H9 (cell line): ENCODE results near the gene KIF7. TPM values are rescaled to one million over a fixed set of nuclear protein-coding genes. Genes with fewer than 3 reads are reported as not detected.

Experiments
- DNase-seq: peaks from one replicate; pipeline ENCODE4 v3.0.0-alpha.2; 2017
- H2AFZ ChIP-seq: one replicate; pipeline ENCODE4 v1.6.1; 2013; ENCODE audit warnings: mild to moderate bottlenecking, low read length, control low read depth, moderate library complexity
- H2AK5ac ChIP-seq: 2 replicates; pipeline ENCODE4 v1.6.1; 2013; ENCODE audit warnings: low read length, control low read depth, mixed read lengths; ENCODE audit not compliant: insufficient read length
- H2BK120ac ChIP-seq: one replicate; pipeline ENCODE4 v1.6.1; 2013; ENCODE audit warnings: low read depth, mild to moderate bottlenecking, low read length, control low read depth, inconsistent platforms; ENCODE audit not compliant: poor library complexity, severe bottlenecking
- H2BK12ac ChIP-seq: 2 replicates; pipeline ENCODE4 v1.6.1; 2013; ENCODE audit warnings: low read length, control low read depth, mixed read lengths, low read depth; ENCODE audit not compliant: insufficient read length
- H2BK15ac ChIP-seq: 2 replicates; pipeline ENCODE4 v1.6.1; 2013; ENCODE audit warnings: low read depth, low read length, control low read depth
- H2BK20ac ChIP-seq: one replicate; pipeline ENCODE4 v1.6.1; 2013; ENCODE audit warnings: low read depth, mild to moderate bottlenecking, low read length, control low read depth, inconsistent platforms; ENCODE audit not compliant: poor library complexity, severe bottlenecking
- H2BK5ac ChIP-seq: 2 replicates; pipeline ENCODE4 v1.6.1; 2013; ENCODE audit warnings: low read length, control low read depth, mixed read lengths; ENCODE audit not compliant: insufficient read length
- H3K14ac ChIP-seq: 2 replicates; pipeline ENCODE4 v1.6.1; 2013; ENCODE audit warnings: low read length, control low read depth; ENCODE audit not compliant: insufficient read depth
- H3K18ac ChIP-seq: 2 replicates; pipeline ENCODE4 v1.6.1; 2013; ENCODE audit warnings: low read depth, mild to moderate bottlenecking, mixed read lengths, low read length, control low read depth; ENCODE audit not compliant: insufficient read length
- H3K23ac ChIP-seq: 2 replicates; pipeline ENCODE4 v1.6.1; 2013; ENCODE audit warnings: low read length, control low read depth, mixed read lengths, low read depth; ENCODE audit not compliant: insufficient read length
- H3K23me2 ChIP-seq: 2 replicates; pipeline ENCODE4 v1.6.1; 2013; ENCODE audit warnings: low read depth, mild to moderate bottlenecking, mixed read lengths, low read length, control low read depth; ENCODE audit not compliant: insufficient read length, poor library complexity, severe bottlenecking
- H3K27ac ChIP-seq: 2 replicates; pipeline ENCODE4 v1.5.1; 2013; ENCODE audit warnings: low read length, control low read depth, mixed read lengths, low read depth; ENCODE audit not compliant: insufficient read length
- H3K27me3 ChIP-seq: 2 replicates; pipeline ENCODE4 v1.6.1; 2013; ENCODE audit warnings: low read length, control low read depth, inconsistent platforms; ENCODE audit not compliant: insufficient read depth
- H3K4ac ChIP-seq: 2 replicates; pipeline ENCODE4 v1.6.1; 2013; ENCODE audit warnings: low read depth, mild to moderate bottlenecking, control low read depth, inconsistent platforms, low read length, moderate library complexity
- H3K4me1 ChIP-seq: 2 replicates; pipeline ENCODE4 v1.6.1; 2013; ENCODE audit warnings: low read length, control low read depth, inconsistent platforms; ENCODE audit not compliant: insufficient read depth
- H3K4me2 ChIP-seq: 2 replicates; pipeline ENCODE4 v1.6.1; 2013; ENCODE audit warnings: low read length, control low read depth, mixed read lengths; ENCODE audit not compliant: insufficient read length, insufficient read depth
- H3K56ac ChIP-seq: 2 replicates; pipeline ENCODE4 v1.6.1; 2013; ENCODE audit warnings: low read depth, mild to moderate bottlenecking, mixed read lengths, low read length, control low read depth; ENCODE audit not compliant: insufficient read length
- H3K79me1 ChIP-seq: 2 replicates; pipeline ENCODE4 v1.6.1; 2013; ENCODE audit warnings: low read depth, mild to moderate bottlenecking, moderate library complexity, low read length, control low read depth, inconsistent platforms; ENCODE audit not compliant: insufficient read depth, poor library complexity, severe bottlenecking
- H3K79me2 ChIP-seq: 2 replicates; pipeline ENCODE4 v1.6.1; 2013; ENCODE audit warnings: low read length, control low read depth, inconsistent platforms; ENCODE audit not compliant: insufficient read depth
- H3K9ac ChIP-seq: 2 replicates; pipeline ENCODE4 v1.6.1; 2013; ENCODE audit warnings: low read length, control low read depth, mixed read lengths; ENCODE audit not compliant: insufficient read length; ENCODE audit errors: extremely low read depth
- H3K9me3 ChIP-seq: one replicate; pipeline ENCODE4 v1.6.1; 2013; ENCODE audit warnings: low read depth, low read length, inconsistent platforms; ENCODE audit not compliant: control insufficient read depth
- H3T11ph ChIP-seq: one replicate; pipeline ENCODE4 v1.6.1; 2013; ENCODE audit warnings: mild to moderate bottlenecking, low read length, control low read depth, inconsistent platforms
- H4K20me1 ChIP-seq: one replicate; pipeline ENCODE4 v1.6.1; 2013; ENCODE audit not compliant: control insufficient read depth, insufficient read length, insufficient read depth
- H4K5ac ChIP-seq: 2 replicates; pipeline ENCODE4 v1.6.1; 2013; ENCODE audit warnings: low read depth, mild to moderate bottlenecking, mixed read lengths, low read length, control low read depth; ENCODE audit not compliant: insufficient read length
- H4K8ac ChIP-seq: replicated peaks from 2 replicates; pipeline ENCODE4 v1.6.1; 2013; ENCODE audit warnings: low read length, control low read depth, mixed read lengths, low read depth; ENCODE audit not compliant: insufficient read length
- H4K91ac ChIP-seq: 2 replicates; pipeline ENCODE4 v1.6.1; 2013; ENCODE audit warnings: low read depth, mild to moderate bottlenecking, moderate library complexity, mixed read lengths, low read length, control low read depth; ENCODE audit not compliant: insufficient read length
- H3K27ac Mint-ChIP-seq, 3 experiments: 2 replicates in 2 of 3; 3 replicates in 1 of 3; pipeline ENCODE4 v1.8.0; 2020 to 2021; ENCODE audit warnings: mixed read lengths in 3 of 3, mild to moderate bottlenecking in 1 of 3, moderate library complexity in 1 of 3
- H3K27me3 Mint-ChIP-seq: 2 replicates; pipeline ENCODE4 v1.8.0; 2021; ENCODE audit warnings: low read depth, mild to moderate bottlenecking, moderate library complexity, mixed read lengths
- H3K36me3 Mint-ChIP-seq, 3 experiments: 2 replicates in 2 of 3; 3 replicates in 1 of 3; pipeline ENCODE4 v1.8.0; 2020 to 2021; ENCODE audit warnings: low read depth in 3 of 3, mixed read lengths in 3 of 3; ENCODE audit not compliant: insufficient read depth in 1 of 3
- H3K4me1 Mint-ChIP-seq, 2 experiments: 2 replicates each; pipeline ENCODE4 v1.8.0; 2020; ENCODE audit warnings: mixed read lengths in 2 of 2
- H3K4me3 Mint-ChIP-seq, 2 experiments: 2 replicates in 1 of 2; 3 replicates in 1 of 2; pipeline ENCODE4 v1.8.0; 2020 to 2021; ENCODE audit warnings: mild to moderate bottlenecking in 2 of 2, mixed read lengths in 2 of 2, moderate library complexity in 1 of 2
- H3K9me3 Mint-ChIP-seq, 2 experiments: 2 replicates in 1 of 2; 3 replicates in 1 of 2; pipeline ENCODE4 v1.8.0; 2020; ENCODE audit warnings: mild to moderate bottlenecking in 2 of 2, mixed read lengths in 2 of 2, moderate library complexity in 1 of 2
- CTCF ChIP-seq: fragments of 200-600 bp; sonication (generic); conservative IDR thresholded peaks from 3 replicates; pipeline ENCODE4 v1.8.0; 2021; ENCODE audit warnings: antibody characterized with exemption, mild to moderate bottlenecking
- WGBS: extraction: QIAGEN DNeasy Blood & Tissue Kit; methylation state at CpG from one replicate; pipeline ENCODE4 v1.1.7; 2013; ENCODE audit warnings: missing lambda C conversion rate, low lambda C conversion rate, mixed read lengths; ENCODE audit not compliant: insufficient read length; ENCODE audit errors: extremely low coverage; 5-methylcytosine and 5-hydroxymethylcytosine counted together
- total RNA-seq: library from RNA; stranded (reverse); gene quantifications from 2 replicates; pipeline ENCODE4 v1.2.1, GENCODE V29; 2021

KIF7 gene
- total RNA-seq, 1 experiment from 2014 or later = 22.0 TPM

GRCh38 chr15:89630260-89630659, 25.0 kb downstream of the KIF7 start:
- no peak overlapping the region for H3K4me3 Mint-ChIP-seq
- Histone ChIP-seq H4K20me1 (no peaks in the 10 kb centered on the region), H3K9ac (no peak overlapping the region), H2BK120ac (no peak overlapping the region), H3K14ac (no peak overlapping the region), H2AK5ac (no peak overlapping the region), H2BK20ac (no peak overlapping the region), H3K4me2 (no peak overlapping the region), H2AFZ (no peak overlapping the region), H4K8ac (no peak overlapping the region), H3K56ac (no peak overlapping the region), H3K79me2 (no peaks in the 10 kb centered on the region), H2BK12ac (no peak overlapping the region), H3K9me3 (no peaks in the 10 kb centered on the region), H3K79me1 (no peaks in the 10 kb centered on the region), H3K4ac (no peak overlapping the region), H3K23ac (no peak overlapping the region), H2BK15ac (no peak overlapping the region), H4K91ac (no peak overlapping the region), H4K5ac (no peak overlapping the region), H3K27ac (no peak overlapping the region), H3K27me3 (no peaks in the 10 kb centered on the region), H3K23me2 (no peaks in the 10 kb centered on the region), H3T11ph (no peak overlapping the region), H3K18ac (no peak overlapping the region), H2BK5ac (no peak overlapping the region), H3K4me1 (no peaks in the 10 kb centered on the region)
- DNase-seq = no peak
- H3K27ac Mint-ChIP-seq = no peak overlapping the region
- peaks cover 78 to 97% (median 93%) of the 10 kb centered on the region in 3 experiments for H3K36me3 Mint-ChIP-seq
- peaks cover 5% of the 10 kb centered on the region for H3K27me3 Mint-ChIP-seq
- peaks cover 24 to 34% of the 10 kb centered on the region in 2 experiments for H3K9me3 Mint-ChIP-seq
- no CpG with 5 or more reads among the region's 14 CpGs for WGBS
- H3K4me1 Mint-ChIP-seq = peaks cover 0 to 4% of the 10 kb centered on the region in 2 experiments; a peak in 1 of 4 replicates
- no peak for TF ChIP-seq CTCF
